Endothelial cell of umbilical vein (primary cell): ENCODE measurements around the gene LIPH. TPM values are rescaled to one million over a fixed set of nuclear protein-coding genes. Genes with fewer than 3 reads are reported as not detected.

Experiments used
- BruUV-seq: library from RNA; stranded (reverse); fragments of 400-500 nt; replicated peaks from 2 replicates; lab custom pipeline; 2021; lab: Mats Ljungman, UMichigan
- CTCF ChIA-PET: fragments of 300-600, 350-600 bp; sonication (Branson Sonifier 250); formaldehyde crosslinking; loops from one replicate; lab custom pipeline; 2021; ENCODE audit warnings: antibody characterized with exemption, inconsistent platforms; lab: Charles Lee
- POLR2A ChIA-PET: fragments of 300-600, 350-600 bp; sonication (Branson Sonifier 250); formaldehyde crosslinking; loops from one replicate; lab custom pipeline; 2021; ENCODE audit warnings: antibody characterized with exemption, inconsistent platforms; lab: Charles Lee
- DNase-seq: peaks from one replicate; pipeline ENCODE4 v3.0.0-alpha.2; 2011; ENCODE audit warnings: low read depth, low spot score
- FAIRE-seq: peaks from 2 replicates; lab custom pipeline; 2011; peaks lifted over from hg19 to GRCh38; lab: Jason Lieb, UNC
- H2AFZ ChIP-seq: 2 replicates; pipeline ENCODE4 v1.6.0; 2012; ENCODE audit warnings: low read depth, low read length, control low read depth, inconsistent platforms
- H3K27ac ChIP-seq: 2 replicates; pipeline ENCODE4 v1.5.1; 2011; ENCODE audit warnings: low read depth, mild to moderate bottlenecking, control low read depth, low read length, moderate library complexity; ENCODE audit not compliant: insufficient read depth
- H3K27me3 ChIP-seq, 2 experiments: 2 replicates each; pipeline versions ENCODE4 v1.6.0 to v1.6.1; 2011; ENCODE audit warnings: low read length in 2 of 2, mixed read lengths in 1 of 2; ENCODE audit not compliant: control insufficient read depth in 2 of 2, insufficient read depth in 2 of 2
- H3K36me3 ChIP-seq, 2 experiments: 2 replicates in 1 of 2; 3 replicates in 1 of 2; pipeline ENCODE4 v1.5.1; 2011; ENCODE audit warnings: low read length in 2 of 2, mild to moderate bottlenecking in 1 of 2, moderate library complexity in 1 of 2; ENCODE audit not compliant: control insufficient read depth in 2 of 2, insufficient read depth in 2 of 2; ENCODE audit errors: extremely low read depth in 1 of 2
- H3K4me1 ChIP-seq: 3 replicates; pipeline ENCODE4 v1.5.1; 2011; ENCODE audit warnings: mild to moderate bottlenecking, low read length; ENCODE audit not compliant: control insufficient read depth, insufficient read depth; ENCODE audit errors: extremely low read depth
- H3K4me2 ChIP-seq: 2 replicates; pipeline ENCODE4 v1.6.1; 2011; ENCODE audit warnings: low read length, control low read depth, mixed read lengths; ENCODE audit not compliant: insufficient read depth
- H3K4me3 ChIP-seq, 3 experiments: fragments of 200-600 bp in 1 of 3; sonication (generic), shearing (Covaris generic) in 1 of 3; replicated peaks in 1 of 3; 2 replicates each; pipeline ENCODE4 v1.5.1; 2011 to 2016; ENCODE audit warnings: control low read depth in 3 of 3, low read length in 3 of 3, mild to moderate bottlenecking in 2 of 3, inconsistent platforms in 1 of 3, low read depth in 1 of 3, moderate library complexity in 1 of 3; ENCODE audit not compliant: insufficient read depth in 1 of 3
- H3K79me2 ChIP-seq: 2 replicates; pipeline ENCODE4 v1.6.0; 2012; ENCODE audit warnings: low read length, inconsistent platforms; ENCODE audit not compliant: control insufficient read depth, insufficient read depth
- H3K9ac ChIP-seq: replicated peaks from 2 replicates; pipeline ENCODE3; 2011; ENCODE audit warnings: low read length, control low read depth; ENCODE audit not compliant: insufficient read depth; ENCODE audit errors: extremely low read depth
- H3K9me1 ChIP-seq: replicated peaks from 3 replicates; pipeline ENCODE4 v1.6.0; 2011; ENCODE audit warnings: mild to moderate bottlenecking, low read length; ENCODE audit not compliant: control insufficient read depth, insufficient read depth; ENCODE audit errors: extremely low read depth
- H3K9me3 ChIP-seq: replicated peaks from 2 replicates; pipeline ENCODE4 v1.5.1; 2012; ENCODE audit warnings: low read length, inconsistent platforms; ENCODE audit not compliant: control insufficient read depth, insufficient read depth
- H4K20me1 ChIP-seq: replicated peaks from 2 replicates; pipeline ENCODE3; 2011; ENCODE audit warnings: mild to moderate bottlenecking, low read length; ENCODE audit not compliant: control insufficient read depth, insufficient read depth; ENCODE audit errors: extremely low read depth
- EZH2 ChIP-seq: IDR thresholded peaks from 2 replicates; pipeline ENCODE4 v1.6.1; 2012; ENCODE audit warnings: borderline replicate concordance, low read depth, mild to moderate bottlenecking, moderate library complexity, low read length, inconsistent platforms; ENCODE audit not compliant: severe bottlenecking
- FOS ChIP-seq: IDR thresholded peaks from 2 replicates; pipeline ENCODE4 v1.6.1; 2011; ENCODE audit warnings: mild to moderate bottlenecking, low read length, moderate library complexity, borderline replicate concordance; ENCODE audit not compliant: insufficient read depth
- GATA2 ChIP-seq: IDR thresholded peaks from 2 replicates; pipeline ENCODE4 v1.7.0; 2011; ENCODE audit warnings: low read depth, mild to moderate bottlenecking, moderate library complexity, mixed read lengths, low read length; ENCODE audit not compliant: insufficient read length, insufficient read depth
- JUN ChIP-seq: IDR thresholded peaks from 2 replicates; pipeline ENCODE4 v1.6.1; 2011; ENCODE audit warnings: borderline replicate concordance, low read depth; ENCODE audit not compliant: insufficient read length, insufficient read depth
- MYC ChIP-seq: IDR thresholded peaks from one replicate; pipeline ENCODE4 v1.6.1; 2011; ENCODE audit warnings: mild to moderate bottlenecking, low read depth, low read length
- POLR2A ChIP-seq: IDR thresholded peaks from 2 replicates; pipeline ENCODE4 v1.6.1; 2012; ENCODE audit warnings: low read depth, mild to moderate bottlenecking, control low read depth, low read length
- POLR2AphosphoS5 ChIP-seq: IDR thresholded peaks from 2 replicates; pipeline ENCODE4 v1.6.1; 2012; ENCODE audit warnings: low read depth, mild to moderate bottlenecking, control low read depth, low read length, moderate library complexity; ENCODE audit not compliant: insufficient read depth
- dilution Hi-C: fragments of 300-500 bp; cut with MboI; formaldehyde crosslinking; loops from one replicate; pipeline ENCODE4 v1.15.0; 2019; ENCODE audit warnings: low sequenced_read_pairs; ENCODE audit not compliant: extremely low pct_ligation_motif_present
- intact Hi-C: fragments of 100-400 bp; cut with micrococcal nuclease; formaldehyde crosslinking; loops from one replicate; pipeline ENCODE4 v1.10.0; 2022
- polyA plus RNA-seq, 4 experiments: library from polyadenylated mRNA; depleted of rRNA in 3 of 4; stranded (reverse) in 3 of 4; unstranded in 1 of 4; fragments of >200 nt; gene quantifications; 2 replicates each; pipeline versions ENCODE4 v1.2.1 to v1.2.3, GENCODE V29; 2011 to 2012; ENCODE audit warnings: missing spikeins in 1 of 4
- total RNA-seq: library from RNA; stranded (reverse); gene quantifications from 2 replicates; pipeline ENCODE4 v1.2.3, GENCODE V29; 2021
- TF ChIP-seq, protein P1 (sequence below): IDR thresholded peaks from 2 replicates; pipeline ENCODE4 v1.6.1; 2011; ENCODE audit not compliant: insufficient read depth, insufficient read length
- TF ChIP-seq, protein P2 (sequence below), 2 donors: IDR thresholded peaks; 1 replicate in 1 of 2; 2 replicates in 1 of 2; pipeline ENCODE4 v1.5.1; 2011; ENCODE audit warnings: low read length in 2 of 2, mild to moderate bottlenecking in 2 of 2, moderate library complexity in 2 of 2, control low read depth in 1 of 2, inconsistent platforms in 1 of 2, low read depth in 1 of 2; ENCODE audit not compliant: insufficient read depth in 1 of 2; ENCODE audit errors: extremely low read depth in 1 of 2

LIPH gene
- total and polyA plus RNA-seq, 2 donors (not counting 3 experiments of a cell fraction or from before 2014, with no cell fraction given) = not detected

DNA sequence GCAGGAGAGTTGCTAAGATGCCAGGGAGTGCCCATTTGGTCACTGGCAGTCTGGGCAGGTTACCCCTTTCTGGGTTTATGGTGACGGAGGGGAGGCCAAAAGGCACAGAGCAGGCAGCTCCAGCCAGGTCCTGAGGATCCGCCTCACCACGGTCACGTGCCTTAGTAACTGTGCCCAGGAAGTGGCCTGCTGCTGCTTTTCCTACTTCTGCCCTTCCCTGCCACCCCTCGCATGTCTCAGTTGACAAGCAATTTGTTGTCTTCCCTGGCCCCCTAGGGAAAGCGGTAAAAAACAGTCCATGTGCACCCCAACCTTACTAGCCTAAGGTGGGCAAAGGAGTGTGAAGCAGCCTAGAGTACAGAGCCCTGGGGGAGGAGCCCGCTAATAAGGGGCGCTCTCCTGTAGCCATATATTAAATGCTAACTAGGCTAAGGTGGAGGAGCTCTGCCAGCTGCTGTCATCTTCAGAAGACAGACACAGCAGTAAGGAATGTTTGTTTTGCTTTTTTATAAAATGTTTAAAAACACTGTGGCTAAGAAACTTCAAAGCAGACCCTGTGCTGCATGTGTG, 9.1 kb upstream of the LIPH start:
- intact Hi-C loops = no loop called here
- no peak overlapping the region for H2AFZ ChIP-seq
- dilution Hi-C loops = no loop called here
- H3K4me1 ChIP-seq = no peaks in the 10 kb centered on the region
- no peak overlapping the region for H3K27ac ChIP-seq
- peaks cover 9 to 10% of the 10 kb centered on the region in 2 experiments for H3K27me3 ChIP-seq
- TF ChIP-seq POLR2A (no peak), MYC (no peak), EZH2 (no peak), JUN (no peak)
- TF ChIP-seq, protein P1, sequence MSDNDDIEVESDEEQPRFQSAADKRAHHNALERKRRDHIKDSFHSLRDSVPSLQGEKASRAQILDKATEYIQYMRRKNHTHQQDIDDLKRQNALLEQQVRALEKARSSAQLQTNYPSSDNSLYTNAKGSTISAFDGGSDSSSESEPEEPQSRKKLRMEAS = no peak
- H3K79me2 ChIP-seq = no peaks in the 10 kb centered on the region
- CTCF ChIA-PET = interaction anchor here (1.5 kb wide), 1 partner anchor 101 kb away, joined by 4 read pairs; no protein-coding TSS in a partner anchor
- DNase-seq = no peak
- no peak overlapping the region for H3K4me2 ChIP-seq
- no TSS peak for BruUV-seq
- H3K9ac ChIP-seq = no peak overlapping the region
- no peaks in the 10 kb centered on the region for H3K9me3 ChIP-seq
- no peak overlapping the region for H3K4me3 ChIP-seq
- H4K20me1 ChIP-seq = no peaks in the 10 kb centered on the region
- FAIRE-seq = no peak
- H3K9me1 ChIP-seq = no peaks in the 10 kb centered on the region
- no peaks in the 10 kb centered on the region for H3K36me3 ChIP-seq
- POLR2A ChIA-PET = no interaction called here

DNA sequence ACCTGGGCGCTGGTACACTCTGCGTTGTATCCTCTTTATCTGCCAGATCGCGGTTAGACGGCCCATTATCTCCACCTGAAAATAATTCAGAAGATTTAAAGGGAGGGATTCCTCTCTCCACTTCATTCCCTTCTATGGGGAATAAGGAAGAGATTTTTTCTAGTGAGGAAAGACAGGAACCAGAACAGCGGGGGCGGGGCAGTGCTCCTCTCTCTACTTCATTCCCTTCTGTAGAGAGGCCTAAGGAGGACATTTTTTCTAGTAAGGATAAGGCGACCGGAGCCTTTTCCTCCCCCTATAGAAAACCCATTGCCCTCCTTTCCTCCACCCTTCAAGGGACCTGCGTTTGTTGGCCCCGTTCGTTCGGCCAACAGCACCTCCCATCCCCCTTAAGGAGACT, 8.3 kb upstream of the LIPH start:
- no peaks in the 10 kb centered on the region for H4K20me1 ChIP-seq
- POLR2A ChIA-PET = no interaction called here
- no peaks in the 10 kb centered on the region for H3K9me3 ChIP-seq
- no TSS peak for BruUV-seq
- intact Hi-C loops (no loop called here), dilution Hi-C loops (no loop called here)
- H3K4me1 ChIP-seq = no peaks in the 10 kb centered on the region
- FAIRE-seq (no peak), DNase-seq (no peak)
- no peak overlapping the region for H3K27ac ChIP-seq
- H3K79me2 ChIP-seq = no peaks in the 10 kb centered on the region
- H3K4me3 ChIP-seq = no peak overlapping the region
- TF ChIP-seq EZH2 (no peak), FOS (no peak), POLR2AphosphoS5 (no peak), POLR2A (no peak), GATA2 (no peak), MYC (no peak), JUN (no peak)
- TF ChIP-seq, protein P1 = no peak
- TF ChIP-seq, protein P2, sequence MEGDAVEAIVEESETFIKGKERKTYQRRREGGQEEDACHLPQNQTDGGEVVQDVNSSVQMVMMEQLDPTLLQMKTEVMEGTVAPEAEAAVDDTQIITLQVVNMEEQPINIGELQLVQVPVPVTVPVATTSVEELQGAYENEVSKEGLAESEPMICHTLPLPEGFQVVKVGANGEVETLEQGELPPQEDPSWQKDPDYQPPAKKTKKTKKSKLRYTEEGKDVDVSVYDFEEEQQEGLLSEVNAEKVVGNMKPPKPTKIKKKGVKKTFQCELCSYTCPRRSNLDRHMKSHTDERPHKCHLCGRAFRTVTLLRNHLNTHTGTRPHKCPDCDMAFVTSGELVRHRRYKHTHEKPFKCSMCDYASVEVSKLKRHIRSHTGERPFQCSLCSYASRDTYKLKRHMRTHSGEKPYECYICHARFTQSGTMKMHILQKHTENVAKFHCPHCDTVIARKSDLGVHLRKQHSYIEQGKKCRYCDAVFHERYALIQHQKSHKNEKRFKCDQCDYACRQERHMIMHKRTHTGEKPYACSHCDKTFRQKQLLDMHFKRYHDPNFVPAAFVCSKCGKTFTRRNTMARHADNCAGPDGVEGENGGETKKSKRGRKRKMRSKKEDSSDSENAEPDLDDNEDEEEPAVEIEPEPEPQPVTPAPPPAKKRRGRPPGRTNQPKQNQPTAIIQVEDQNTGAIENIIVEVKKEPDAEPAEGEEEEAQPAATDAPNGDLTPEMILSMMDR (IDR thresholded peaks at IDR 0.05; ENCODE audit: extremely low read depth in 1 of 2, insufficient read depth in 1 of 2, low read depth in 1 of 2, low read length in 2 of 2) = no peak
- no peak overlapping the region for H3K4me2 ChIP-seq
- no peak overlapping the region for H2AFZ ChIP-seq
- no peak overlapping the region for H3K9ac ChIP-seq
- H3K9me1 ChIP-seq = no peaks in the 10 kb centered on the region
- peaks cover 9 to 10% of the 10 kb centered on the region in 2 experiments for H3K27me3 ChIP-seq
- H3K36me3 ChIP-seq = no peaks in the 10 kb centered on the region
- CTCF ChIA-PET = interaction anchor here (1.0 to 4.3 kb wide), 2 partner anchors 22 to 100 kb away, joined by 3 to 133 read pairs; no protein-coding TSS in a partner anchor
